Fibroblast of gingiva (primary cell): ENCODE measurements around the gene LACTBL1.
A peak's percentile ranks its signal among the peaks of the same experiment; 100 is the strongest.
"Not testable (repeated sequence)": the region's sequence is repeated elsewhere in the genome, so short reads cannot be mapped to it uniquely, and the experiment has no call there.

Experiments used
- DNase-seq: peaks from one replicate; pipeline ENCODE4 v3.0.0-alpha.2; 2011; ENCODE audit warnings: low read depth

The LACTBL1 gene, protein sequence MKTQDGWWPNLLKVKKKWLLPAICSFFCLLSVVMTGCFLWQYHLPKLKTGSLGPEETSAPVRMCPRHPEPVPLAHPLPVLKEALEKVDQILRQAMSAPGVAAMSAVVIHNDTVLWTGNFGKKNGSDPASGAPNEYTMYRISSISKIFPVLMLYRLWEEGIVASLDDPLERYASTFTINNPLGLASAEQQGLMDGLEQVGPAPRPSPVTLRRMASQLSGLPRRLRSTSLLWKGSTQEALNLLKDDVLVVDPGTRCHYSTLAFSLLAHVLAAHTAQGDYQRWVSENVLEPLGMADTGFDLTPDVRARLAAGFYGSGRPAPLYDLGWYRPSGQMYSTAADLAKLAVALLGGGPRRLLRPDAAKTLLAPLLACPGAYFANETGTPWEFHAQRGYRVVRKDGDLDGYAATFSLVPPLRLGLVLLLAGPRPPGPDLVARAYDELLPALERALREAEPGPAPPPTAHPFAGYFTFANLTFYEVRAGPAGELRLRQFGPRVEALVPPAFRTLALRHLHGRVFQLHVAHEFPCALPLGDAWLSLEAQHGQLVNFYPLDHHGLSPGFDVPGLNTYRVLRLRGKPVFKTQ

DNA sequence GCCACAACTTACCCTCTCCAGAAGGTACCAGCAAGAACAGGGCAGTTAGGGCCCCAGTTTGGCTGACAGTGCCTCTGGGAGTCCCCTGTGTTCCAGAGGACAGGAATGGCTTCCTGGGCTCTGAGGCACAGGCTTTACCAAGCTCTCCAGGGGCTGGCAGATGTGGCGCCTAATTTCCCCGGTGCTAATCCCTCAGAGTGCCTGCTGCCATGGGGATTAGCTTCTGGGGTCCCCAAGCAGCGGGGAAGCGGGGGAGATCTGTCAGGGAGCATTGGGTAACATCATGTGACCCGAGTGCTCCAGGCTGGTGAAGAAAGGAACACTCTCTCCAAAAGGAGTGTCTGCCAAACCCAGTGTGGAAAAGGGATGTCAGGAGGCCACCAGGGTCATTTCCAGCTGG lies at the start of gene LACTBL1:
TSS of gene LACTBL1 (minus strand) at position 107 of the 400 bp plus-strand sequence. CDS start 550 bp downstream, outside the sequence.
- no peak for DNase-seq

DNA sequence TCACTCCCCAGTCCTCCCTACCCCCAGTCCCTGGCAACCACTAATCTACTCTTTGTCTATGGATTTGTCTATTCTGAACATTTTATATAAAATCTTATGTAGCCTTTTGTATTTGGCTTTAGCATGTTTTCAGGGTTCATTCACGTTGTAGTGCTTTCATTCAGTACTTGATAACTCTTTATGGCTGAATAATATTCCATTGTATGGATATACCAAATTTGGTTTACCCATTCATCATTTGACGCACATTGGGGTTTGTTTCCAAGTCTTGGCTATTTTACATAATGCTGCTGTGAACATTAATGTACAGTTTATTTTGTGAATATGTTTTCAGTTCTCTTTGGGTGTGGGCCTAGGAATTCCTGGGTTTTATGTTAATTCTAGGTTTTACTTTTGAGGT lies 49.2 kb upstream of the LACTBL1 start:
- no peak for DNase-seq

DNA sequence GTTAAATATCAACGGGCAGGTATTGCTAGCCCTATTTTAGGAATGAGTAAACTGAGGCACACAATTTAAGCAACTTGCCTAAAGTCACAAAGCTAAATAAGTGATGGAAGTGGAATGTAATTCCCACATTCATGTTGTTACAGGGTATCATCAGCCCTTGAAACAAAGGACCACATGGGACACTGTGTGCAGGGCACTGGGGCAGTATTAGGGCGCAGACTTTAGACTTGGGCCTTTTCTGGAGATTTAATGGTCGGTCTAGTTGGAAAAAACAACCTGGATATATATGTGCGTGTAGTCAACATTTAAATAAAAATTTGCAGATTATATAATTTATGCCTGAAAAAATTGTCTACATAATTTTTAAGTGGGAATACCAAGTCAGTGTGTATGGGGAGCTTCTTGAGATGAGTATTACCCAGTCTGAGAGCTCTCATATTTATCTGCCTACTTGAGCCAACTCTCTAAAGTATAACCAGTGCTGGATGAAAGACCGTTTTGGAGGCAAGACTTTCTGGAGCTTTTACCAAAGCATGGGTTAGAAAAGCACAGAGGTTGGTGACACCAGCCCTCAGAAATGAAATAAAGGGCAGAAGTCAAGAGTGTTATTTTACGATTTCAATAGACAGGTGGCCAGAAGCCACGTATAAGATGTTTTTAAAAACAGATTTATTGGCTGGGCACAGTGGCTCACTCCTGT lies 48.2 kb upstream of the LACTBL1 start:
- DNase-seq = peak; percentile 2

DNA sequence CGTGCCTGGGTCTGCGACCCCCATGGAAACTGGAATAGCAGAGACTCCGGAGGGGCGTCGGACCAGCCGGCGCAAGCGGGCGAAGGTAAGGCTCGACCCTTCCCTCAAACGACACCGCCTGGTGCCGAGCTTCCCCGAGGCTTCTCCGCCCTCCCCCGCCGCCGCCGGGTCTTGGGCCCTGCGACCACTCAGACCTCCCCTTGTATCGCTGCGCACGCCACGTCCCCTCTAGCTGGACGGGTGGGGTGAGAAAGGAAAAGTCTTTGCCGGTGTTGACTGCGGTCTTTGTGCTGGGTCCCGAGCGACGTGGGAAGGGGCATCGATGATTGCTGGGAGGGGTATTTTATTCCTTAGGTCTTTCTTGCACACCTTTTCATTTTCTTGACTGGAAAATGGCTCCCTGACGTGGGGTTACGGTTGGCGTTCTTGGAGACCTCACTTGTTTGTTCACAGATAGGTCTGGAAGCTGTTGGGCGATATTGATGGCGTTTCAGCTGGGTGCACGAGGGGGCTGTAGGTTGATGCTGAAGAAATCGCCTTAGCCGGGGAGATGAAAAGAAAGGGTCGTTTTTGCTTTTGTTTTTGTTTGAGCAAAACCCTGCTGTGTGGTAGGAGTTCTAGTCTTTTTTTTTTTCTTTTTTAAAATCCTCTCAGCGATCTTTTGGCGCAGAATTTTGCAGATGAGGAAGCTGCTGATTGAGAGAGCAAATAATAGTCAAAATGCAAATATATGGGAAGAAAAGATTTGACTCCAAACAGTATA lies 47.4 kb upstream of the LACTBL1 start:
- peak; percentile 11 for DNase-seq

DNA sequence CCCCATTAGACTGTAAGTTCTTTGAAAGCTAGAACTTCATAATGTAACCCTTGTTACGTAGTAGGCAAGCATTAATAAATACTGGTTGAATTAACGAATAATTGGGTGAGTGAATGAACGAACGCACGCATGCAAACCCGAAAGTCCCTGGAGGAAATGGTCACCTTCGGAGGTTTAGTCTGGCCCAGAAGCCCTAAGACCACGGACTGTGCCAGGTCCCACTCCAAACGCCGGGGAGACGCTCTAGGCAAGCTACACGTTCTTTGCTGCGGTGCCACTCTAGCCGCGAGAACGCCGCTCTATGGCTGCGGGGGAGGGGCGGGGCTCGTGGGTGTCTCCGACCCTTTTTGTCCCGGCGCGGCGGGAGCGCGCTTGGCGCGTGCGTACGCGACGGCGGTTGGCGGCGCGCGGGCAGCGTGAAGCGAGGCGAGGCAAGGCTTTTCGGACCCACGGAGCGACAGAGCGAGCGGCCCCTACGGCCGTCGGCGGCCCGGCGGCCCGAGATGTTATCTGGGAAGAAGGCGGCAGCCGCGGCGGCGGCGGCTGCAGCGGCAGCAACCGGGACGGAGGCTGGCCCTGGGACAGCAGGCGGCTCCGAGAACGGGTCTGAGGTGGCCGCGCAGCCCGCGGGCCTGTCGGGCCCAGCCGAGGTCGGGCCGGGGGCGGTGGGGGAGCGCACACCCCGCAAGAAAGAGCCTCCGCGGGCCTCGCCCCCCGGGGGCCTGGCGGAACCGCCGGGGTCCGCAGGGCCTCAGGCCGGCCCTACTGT lies 46.6 kb upstream of the LACTBL1 start, which contains the start of gene KDM1A:
TSS of gene KDM1A (plus strand) at position 375 of the 769 bp plus-strand sequence. CDS start at position 504, 129 bp downstream.
- DNase-seq = peak; percentile 98

- no peak for DNase-seq
Observed at GRCh38 chr1:23018661-23019093, 46.0 kb upstream of the LACTBL1 start.

DNA sequence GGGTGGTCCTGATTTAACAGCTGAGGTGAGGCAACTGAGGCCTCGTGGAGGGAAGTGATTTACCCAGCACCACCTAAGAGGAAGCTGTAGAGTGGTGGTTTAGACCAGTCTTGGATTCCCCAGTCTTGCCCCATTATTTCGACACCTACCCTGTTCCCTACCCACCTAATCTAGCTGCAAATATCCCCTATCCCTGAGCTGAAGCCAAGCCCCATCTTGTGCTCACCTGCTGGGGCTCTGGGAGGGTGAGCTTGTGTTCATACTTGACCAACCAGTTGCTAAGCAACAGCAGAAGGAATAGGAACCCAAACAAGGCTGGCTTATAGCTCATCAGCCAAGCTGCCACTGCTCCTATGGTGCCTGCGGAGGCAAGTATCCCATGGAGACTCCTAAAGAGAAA lies 41.0 kb upstream of the LACTBL1 start:
- no peak for DNase-seq

GRCh38 chr1:23010025-23010424 lies 37.4 kb upstream of the LACTBL1 start:
- not testable (repeated sequence) for DNase-seq

GRCh38 chr1:23008901-23009300 lies 36.2 kb upstream of the LACTBL1 start:
- no peak for DNase-seq

DNA sequence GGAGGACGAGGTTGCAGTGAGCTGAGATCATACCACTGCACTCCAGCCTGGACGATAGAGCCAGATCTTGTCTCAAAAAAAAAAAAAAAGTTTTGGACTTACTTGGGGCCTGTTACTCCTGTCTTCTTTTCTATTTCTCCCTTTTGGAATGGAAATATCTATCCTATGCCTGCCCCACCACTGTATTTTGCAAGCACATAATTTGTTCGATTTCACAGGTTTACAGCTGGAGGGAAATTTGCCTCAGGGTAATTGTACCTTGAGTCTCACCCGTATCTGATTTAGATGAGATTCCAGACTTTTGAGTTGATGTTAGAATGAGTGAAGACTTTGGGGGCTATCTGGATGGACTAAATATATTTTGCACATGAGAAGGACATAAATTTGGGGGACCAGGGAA lies 34.4 kb upstream of the LACTBL1 start:
- no peak for DNase-seq

DNA sequence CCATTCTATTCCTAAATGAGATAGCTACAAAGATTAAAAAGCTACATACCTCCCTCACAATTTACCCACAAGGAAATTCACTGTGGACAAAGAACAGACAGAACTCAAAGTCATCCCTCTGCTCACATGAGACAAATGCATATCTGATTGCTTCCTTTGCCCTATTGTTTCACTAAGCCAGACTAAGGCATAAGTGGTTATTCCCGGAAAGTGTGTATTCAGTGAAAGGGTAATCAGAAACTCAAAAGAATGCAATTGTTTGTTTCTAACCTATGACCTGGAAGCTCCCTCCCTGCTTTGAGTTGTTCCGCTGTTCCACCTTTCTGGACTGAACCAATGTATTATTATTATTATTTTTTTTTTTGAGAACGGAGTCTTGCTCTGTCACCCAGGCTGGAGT lies 32.1 kb upstream of the LACTBL1 start:
- DNase-seq = not testable (repeated sequence)

GRCh38 chr1:23004112-23004511 lies 31.4 kb upstream of the LACTBL1 start:
- no peak for DNase-seq

GRCh38 chr1:23002218-23002617 lies 29.6 kb upstream of the LACTBL1 start:
- DNase-seq = not testable (repeated sequence)

DNA sequence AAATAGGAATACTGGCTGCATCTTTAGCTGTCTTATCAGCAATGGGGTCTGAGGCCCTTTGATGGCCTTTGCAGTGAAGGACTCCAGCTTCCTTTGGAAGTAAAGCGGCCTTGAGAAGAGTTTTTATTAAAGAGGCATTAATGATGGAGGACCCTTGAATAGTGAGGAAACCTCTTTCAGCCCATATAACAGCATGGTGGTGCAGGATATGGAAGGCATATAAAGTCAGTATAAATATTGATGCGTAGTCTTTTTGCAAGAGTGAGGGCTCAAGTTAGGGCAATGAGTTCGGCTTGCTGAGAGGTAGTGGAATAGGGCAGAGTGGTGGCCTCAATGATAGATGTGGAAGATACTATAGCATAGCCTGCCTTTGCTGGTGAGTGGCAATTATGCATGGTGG lies 27.5 kb upstream of the LACTBL1 start:
- not testable (repeated sequence) for DNase-seq

DNA sequence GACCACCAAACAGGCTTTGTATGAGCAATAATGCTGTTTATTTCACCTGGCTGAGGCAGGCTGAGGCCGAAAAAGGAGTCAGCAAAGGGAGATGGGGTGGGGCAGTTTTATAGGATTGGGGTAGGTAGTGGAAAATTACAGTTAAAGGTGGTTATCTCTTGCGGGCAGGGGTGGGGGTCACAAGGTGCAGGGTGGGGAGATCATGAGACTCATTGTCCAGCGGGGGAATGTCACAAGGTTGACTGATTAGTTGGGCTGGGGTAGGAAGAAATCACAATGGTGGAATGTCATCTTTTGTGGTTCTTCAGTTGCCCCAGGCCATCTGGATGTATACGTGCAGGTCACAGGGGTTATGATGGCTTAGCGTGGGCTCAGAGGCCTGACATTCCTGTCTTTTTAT lies 24.9 kb upstream of the LACTBL1 start:
- DNase-seq = not testable (repeated sequence)

GRCh38 chr1:22995774-22996173 lies 23.1 kb upstream of the LACTBL1 start:
- DNase-seq = no peak

- not testable (repeated sequence) for DNase-seq
Observed at GRCh38 chr1:22993220-22993795, 20.6 kb upstream of the LACTBL1 start.

GRCh38 chr1:22992384-22992783 lies 19.7 kb upstream of the LACTBL1 start:
- not testable (repeated sequence) for DNase-seq

DNA sequence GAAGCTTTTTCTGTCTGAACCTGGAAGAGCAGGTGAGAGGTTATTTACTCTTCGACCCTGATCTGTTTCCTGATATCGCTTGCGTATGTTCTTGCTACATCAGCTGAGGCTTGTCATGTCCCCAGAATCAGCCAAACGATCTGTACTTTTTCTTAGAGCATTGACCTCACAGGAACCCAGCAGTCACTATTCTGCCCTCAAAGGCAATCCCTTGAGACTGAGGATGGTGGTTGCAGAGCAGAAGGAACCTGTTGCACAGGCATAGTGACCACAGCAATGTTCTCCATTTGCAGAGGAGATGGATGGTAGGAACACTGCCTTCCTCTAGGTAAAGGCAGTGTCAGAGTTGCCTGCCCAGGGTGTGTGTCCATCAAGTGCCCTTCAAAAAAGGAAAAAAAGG lies 11.3 kb upstream of the LACTBL1 start:
- no peak for DNase-seq

- not testable (repeated sequence) for DNase-seq
Observed at GRCh38 chr1:22980471-22980790, 7.8 kb upstream of the LACTBL1 start.

- no peak for DNase-seq
Observed at GRCh38 chr1:22978299-22978698, 5.6 kb upstream of the LACTBL1 start.
